Measurements from ENCODE around the gene HIPK1. TPM values are rescaled to one million over a fixed set of nuclear protein-coding genes. Genes with fewer than 3 reads are reported as not detected.

HIPK1 gene
- total RNA-seq, 4 donors from 2014 or later = 59.4 to 81.8 (median 69.7) TPM

DNA sequence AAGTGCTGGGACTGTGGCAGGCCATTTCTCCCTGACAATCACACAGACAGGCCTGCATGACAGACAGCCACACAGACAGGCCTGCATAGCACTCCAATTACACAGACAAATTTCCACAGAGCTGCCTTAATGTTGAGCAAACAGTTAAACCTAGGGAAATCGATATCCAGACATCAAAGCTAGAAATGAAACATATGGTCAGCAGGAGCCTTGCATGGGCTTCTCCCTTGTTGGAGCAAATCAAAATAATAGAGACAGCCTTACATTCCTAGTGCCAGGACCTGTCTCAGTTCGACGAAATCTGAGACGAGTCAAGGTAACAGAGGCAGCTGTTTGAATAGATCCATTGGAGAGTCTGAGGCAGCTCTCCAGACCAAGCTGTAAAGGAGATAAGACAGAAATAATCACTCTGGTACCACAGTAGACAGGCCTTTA, 92.6 kb downstream of the HIPK1 start:
- Histone ChIP-seq H3K4me3 (no peak overlapping the region), H3K36me3 (no peaks in the 10 kb centered on the region), H3K9me3 (no peaks in the 10 kb centered on the region), H3K27ac (no peak overlapping the region), H3K4me1 (no peaks in the 10 kb centered on the region), H3K27me3 (no peaks in the 10 kb centered on the region)
- no peak for TF ChIP-seq EP300 (IDR thresholded peaks at IDR 0.05)
- TF ChIP-seq POLR2A (IDR thresholded peaks at IDR 0.05) = no peak
- TF ChIP-seq POLR2AphosphoS5 (IDR thresholded peaks at IDR 0.05) = no peak
- TF ChIP-seq, protein P1, sequence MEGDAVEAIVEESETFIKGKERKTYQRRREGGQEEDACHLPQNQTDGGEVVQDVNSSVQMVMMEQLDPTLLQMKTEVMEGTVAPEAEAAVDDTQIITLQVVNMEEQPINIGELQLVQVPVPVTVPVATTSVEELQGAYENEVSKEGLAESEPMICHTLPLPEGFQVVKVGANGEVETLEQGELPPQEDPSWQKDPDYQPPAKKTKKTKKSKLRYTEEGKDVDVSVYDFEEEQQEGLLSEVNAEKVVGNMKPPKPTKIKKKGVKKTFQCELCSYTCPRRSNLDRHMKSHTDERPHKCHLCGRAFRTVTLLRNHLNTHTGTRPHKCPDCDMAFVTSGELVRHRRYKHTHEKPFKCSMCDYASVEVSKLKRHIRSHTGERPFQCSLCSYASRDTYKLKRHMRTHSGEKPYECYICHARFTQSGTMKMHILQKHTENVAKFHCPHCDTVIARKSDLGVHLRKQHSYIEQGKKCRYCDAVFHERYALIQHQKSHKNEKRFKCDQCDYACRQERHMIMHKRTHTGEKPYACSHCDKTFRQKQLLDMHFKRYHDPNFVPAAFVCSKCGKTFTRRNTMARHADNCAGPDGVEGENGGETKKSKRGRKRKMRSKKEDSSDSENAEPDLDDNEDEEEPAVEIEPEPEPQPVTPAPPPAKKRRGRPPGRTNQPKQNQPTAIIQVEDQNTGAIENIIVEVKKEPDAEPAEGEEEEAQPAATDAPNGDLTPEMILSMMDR (IDR thresholded peaks at IDR 0.05) = no peak
- DNase-seq (ENCODE audit: low spot score in 2 of 2) = no peak
- 60% methylated on average over 4 of the region's 4 CpGs for WGBS

DNA sequence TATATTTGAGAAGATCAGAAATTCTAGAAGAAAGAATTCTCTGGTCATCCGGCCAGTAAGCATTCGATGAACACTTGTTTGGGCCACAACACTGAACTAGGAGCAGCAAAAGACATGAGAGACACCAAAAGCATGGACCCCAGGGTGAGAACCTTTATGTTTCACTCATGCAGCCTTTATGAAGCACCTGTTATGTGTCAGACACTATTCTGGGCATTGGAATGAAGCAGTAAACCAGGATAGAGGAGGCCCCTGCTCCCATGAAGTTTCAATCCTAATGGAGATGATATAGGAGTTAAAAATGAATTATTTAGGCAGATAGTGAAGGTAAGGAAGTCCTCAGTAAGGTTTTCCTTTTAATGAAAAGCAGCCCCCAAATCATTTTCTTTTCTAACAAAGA, 93.8 kb downstream of the HIPK1 start:
- TF ChIP-seq POLR2A (IDR thresholded peaks at IDR 0.05) = no peak
- TF ChIP-seq EP300 (IDR thresholded peaks at IDR 0.05) = no peak
- no peak for TF ChIP-seq POLR2AphosphoS5 (IDR thresholded peaks at IDR 0.05)
- TF ChIP-seq, protein P1 (IDR thresholded peaks at IDR 0.05) = no peak
- WGBS = 90% methylated on average over 2 of the region's 2 CpGs

DNA sequence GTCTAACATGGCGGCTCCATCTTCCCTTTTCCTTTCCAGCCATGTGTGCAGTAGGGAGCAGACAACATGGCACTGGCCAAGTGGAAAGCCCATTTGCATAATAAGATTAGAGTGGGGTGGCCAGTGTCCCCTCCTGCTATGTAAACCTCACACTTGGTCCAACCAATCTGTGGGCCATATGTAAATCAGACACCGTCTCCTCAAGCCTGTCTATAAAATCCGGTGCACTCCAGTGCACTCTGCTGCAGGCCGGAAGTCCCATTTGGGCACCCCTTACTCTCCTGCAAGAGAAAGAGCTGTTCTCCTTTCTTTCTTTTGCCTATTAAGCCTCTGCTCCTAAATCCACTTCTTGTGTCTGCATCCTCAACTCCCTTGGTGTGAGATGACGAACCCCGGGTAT, 94.3 kb downstream of the HIPK1 start:
- Histone ChIP-seq H3K27me3 (no peaks in the 10 kb centered on the region), H3K27ac (no peak overlapping the region), H3K4me3 (no peak overlapping the region), H3K36me3 (no peaks in the 10 kb centered on the region), H3K9me3 (no peaks in the 10 kb centered on the region), H3K4me1 (no peaks in the 10 kb centered on the region)
- 72% methylated on average over 6 of the region's 6 CpGs for WGBS
- no peak for TF ChIP-seq EP300 (IDR thresholded peaks at IDR 0.05)
- TF ChIP-seq, protein P1 (IDR thresholded peaks at IDR 0.05) = no peak
- TF ChIP-seq POLR2A (IDR thresholded peaks at IDR 0.05) = no peak
- no peak for TF ChIP-seq POLR2AphosphoS5 (IDR thresholded peaks at IDR 0.05)
- no peak for DNase-seq (ENCODE audit: low spot score in 2 of 2)

More for the DNA sequence above, 93.8 kb downstream of the HIPK1 start:
- Histone ChIP-seq H3K36me3 (no peaks in the 10 kb centered on the region), H3K27me3 (no peaks in the 10 kb centered on the region), H3K9me3 (no peaks in the 10 kb centered on the region), H3K4me1 (no peaks in the 10 kb centered on the region), H3K4me3 (no peak overlapping the region), H3K27ac (no peak overlapping the region)
- DNase-seq (ENCODE audit: low spot score in 2 of 2) = no peak

DNA sequence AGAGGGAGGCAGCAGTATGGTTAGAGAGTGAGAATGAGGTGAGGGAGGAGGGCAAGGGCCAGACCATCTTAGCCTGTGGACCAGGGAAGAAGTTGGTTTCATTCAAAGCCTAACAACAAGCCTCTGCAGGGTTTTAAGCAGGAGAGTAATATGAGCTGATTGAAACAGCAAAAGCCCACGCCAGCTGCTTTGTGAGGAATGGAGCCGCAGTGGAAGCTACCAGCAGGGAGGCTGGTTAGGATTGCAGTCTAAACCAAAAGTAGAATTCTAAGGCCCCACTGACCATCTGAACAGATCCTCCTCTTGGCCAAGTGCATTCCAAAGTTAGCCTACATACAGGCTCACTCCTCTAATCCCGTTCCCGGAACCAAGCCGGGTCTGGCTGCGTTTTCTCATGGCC, 94.9 kb downstream of the HIPK1 start:
- Histone ChIP-seq H3K4me3 (no peak overlapping the region), H3K27me3 (no peaks in the 10 kb centered on the region), H3K27ac (no peak overlapping the region), H3K4me1 (no peaks in the 10 kb centered on the region), H3K9me3 (no peaks in the 10 kb centered on the region), H3K36me3 (no peaks in the 10 kb centered on the region)
- WGBS = 84% methylated on average over 6 of the region's 6 CpGs
- DNase-seq (ENCODE audit: low spot score in 2 of 2) = no peak
- TF ChIP-seq EP300 (IDR thresholded peaks at IDR 0.05) (no peak), POLR2A (IDR thresholded peaks at IDR 0.05) (no peak), POLR2AphosphoS5 (IDR thresholded peaks at IDR 0.05) (no peak)
- TF ChIP-seq, protein P1 (IDR thresholded peaks at IDR 0.05) = no peak

DNA sequence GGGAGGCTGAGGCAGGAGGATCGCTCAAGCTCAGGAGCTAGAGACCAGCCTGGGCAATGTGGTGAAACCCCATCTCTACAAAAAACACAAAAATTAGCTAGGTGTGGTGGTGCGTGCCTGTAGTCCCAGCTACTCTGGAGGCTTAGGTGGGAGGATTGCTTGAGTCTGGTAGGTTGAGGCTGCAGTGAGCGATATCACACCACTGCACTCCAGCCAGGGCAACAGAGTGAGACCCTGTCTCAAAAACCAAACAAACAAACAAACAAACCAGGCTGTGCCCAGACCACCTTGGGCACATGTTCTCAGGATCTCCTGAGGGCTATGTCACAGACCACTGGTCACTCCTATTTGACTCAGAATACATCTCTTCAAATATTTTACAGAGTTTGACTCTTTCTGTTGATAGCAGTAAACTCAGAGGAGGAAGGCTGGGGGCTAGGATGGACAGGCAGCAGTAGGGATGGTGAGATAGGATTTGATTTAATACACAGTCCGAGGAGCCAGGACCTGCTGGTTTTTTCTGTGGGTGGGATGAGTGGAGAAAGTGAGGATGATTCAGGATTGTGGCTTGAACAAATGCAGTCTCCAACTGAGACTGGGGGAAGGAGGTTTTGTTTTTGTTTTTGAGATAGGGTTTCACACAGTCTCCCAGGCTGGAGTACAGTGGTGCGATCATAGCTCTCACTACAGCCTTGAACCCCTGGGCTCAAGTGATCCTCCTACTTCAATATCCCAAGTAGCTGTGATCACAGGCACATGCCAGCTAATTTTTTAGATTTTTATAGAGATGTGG, 96.7 kb downstream of the HIPK1 start:
- DNase-seq (ENCODE audit: low spot score in 2 of 2) = no peak
- Histone ChIP-seq H3K9me3 (no peaks in the 10 kb centered on the region), H3K36me3 (no peaks in the 10 kb centered on the region), H3K4me1 (no peaks in the 10 kb centered on the region), H3K27ac (no peak overlapping the region), H3K27me3 (no peaks in the 10 kb centered on the region), H3K4me3 (no peak overlapping the region)
- 98% methylated on average over 5 of the region's 5 CpGs for WGBS
- TF ChIP-seq, protein P1 (IDR thresholded peaks at IDR 0.05) = no peak
- no peak for TF ChIP-seq POLR2AphosphoS5 (IDR thresholded peaks at IDR 0.05)
- no peak for TF ChIP-seq POLR2A (IDR thresholded peaks at IDR 0.05)
- TF ChIP-seq EP300 (IDR thresholded peaks at IDR 0.05) = no peak

All from suprapubic skin (tissue), 4 donors.